Erythroblast (primary cell): ENCODE results near the gene TBC1D8.

Experiments
- GATA1 ChIP-seq: IDR thresholded peaks from 2 replicates; pipeline ENCODE4 v1.6.1; 2011; ENCODE audit warnings: low read depth, mild to moderate bottlenecking, control low read depth, low read length, moderate library complexity
- POLR2A ChIP-seq: IDR thresholded peaks from 2 replicates; pipeline ENCODE4 v1.6.1; 2011; ENCODE audit warnings: mild to moderate bottlenecking, low read length

GRCh38 chr2:100977511-100977910, 173.7 kb downstream of the TBC1D8 start:
- no peak for TF ChIP-seq POLR2A
- no peak for TF ChIP-seq GATA1
